Iris pigment epithelial cell (primary cell): ENCODE results near the gene ADAMTS2.
"Not testable (repeated sequence)": the region's sequence is repeated elsewhere in the genome, so short reads cannot be mapped to it uniquely, and the experiment has no call there.

ENCODE experiments used
- DNase-seq: peaks from one replicate; pipeline ENCODE4 v3.0.0-alpha.2; 2011; ENCODE audit warnings: low read depth

ADAMTS2 gene

GRCh38 chr5:179325296-179326031, 19.8 kb downstream of the ADAMTS2 start:
- DNase-seq = no peak

GRCh38 chr5:179324760-179325295, 20.4 kb downstream of the ADAMTS2 start:
- DNase-seq = no peak

- not testable (repeated sequence) for DNase-seq
Observed at GRCh38 chr5:179324316-179324715, 20.9 kb downstream of the ADAMTS2 start.

GRCh38 chr5:179323026-179323870, 22.0 kb downstream of the ADAMTS2 start:
- DNase-seq = no peak

- DNase-seq = no peak
Observed at GRCh38 chr5:179322071-179323025, 22.9 kb downstream of the ADAMTS2 start.

- DNase-seq = no peak
Observed at GRCh38 chr5:179321206-179321987, 23.9 kb downstream of the ADAMTS2 start.

GRCh38 chr5:179319741-179320281, 25.4 kb downstream of the ADAMTS2 start:
- DNase-seq = peak; percentile 48

GRCh38 chr5:179319123-179319522, 26.1 kb downstream of the ADAMTS2 start:
- no peak for DNase-seq

- DNase-seq = no peak
Observed at GRCh38 chr5:179318221-179318955, 26.9 kb downstream of the ADAMTS2 start.

- no peak for DNase-seq
Observed at GRCh38 chr5:179317411-179318220, 27.6 kb downstream of the ADAMTS2 start.

GRCh38 chr5:179316982-179317381, 28.3 kb downstream of the ADAMTS2 start:
- no peak for DNase-seq

GRCh38 chr5:179316111-179316551, 29.1 kb downstream of the ADAMTS2 start:
- no peak for DNase-seq

GRCh38 chr5:179315356-179315890, 29.8 kb downstream of the ADAMTS2 start:
- no peak for DNase-seq

- DNase-seq = no peak
Observed at GRCh38 chr5:179314606-179315355, 30.5 kb downstream of the ADAMTS2 start.

- DNase-seq = peak; percentile 88
Observed at GRCh38 chr5:179313849-179314521, 31.3 kb downstream of the ADAMTS2 start.

- peak; percentile 32 for DNase-seq
Observed at GRCh38 chr5:179312557-179313235, 32.6 kb downstream of the ADAMTS2 start.

- no peak for DNase-seq
Observed at GRCh38 chr5:179311581-179311980, 33.7 kb downstream of the ADAMTS2 start.
